HEK293T (cell line): ENCODE data around the gene ANO3.

Source experiments
- CTCF ChIA-PET: fragments of 350-600 bp; formaldehyde crosslinking; extraction: SDS; loops from one replicate; lab custom pipeline; 2021; ENCODE audit warnings: antibody characterized with exemption, inconsistent platforms; lab: Yijun Ruan, JAX
- POLR2A ChIA-PET: fragments of 350-600 bp; formaldehyde crosslinking; extraction: SDS; loops from one replicate; lab custom pipeline; 2020; ENCODE audit warnings: antibody characterized with exemption, inconsistent platforms; lab: Yijun Ruan, JAX
- DNase-seq: peaks from one replicate; pipeline ENCODE4 v3.0.0; 2012; ENCODE audit warnings: mixed read lengths; ENCODE audit errors: extremely low spot score
- ARNT ChIP-seq: fragments of 450-650 bp; IDR thresholded peaks from 2 replicates; pipeline ENCODE4 v1.6.1; 2017; ENCODE audit warnings: mild to moderate bottlenecking
- BHLHE40 ChIP-seq: fragments of 450-650 bp; IDR thresholded peaks from 2 replicates; pipeline ENCODE4 v1.6.1; 2016; ENCODE audit warnings: mild to moderate bottlenecking, moderate library complexity, borderline replicate concordance
- CTBP1 ChIP-seq: fragments of 450-650 bp; IDR thresholded peaks from 2 replicates; pipeline ENCODE4 v1.6.1; 2016; ENCODE audit warnings: borderline replicate concordance
- ELF4 ChIP-seq: fragments of 450-650 bp; IDR thresholded peaks from 2 replicates; pipeline ENCODE4 v1.6.1; 2017; ENCODE audit warnings: antibody characterized with exemption
- FOXA1 ChIP-seq: fragments of 450-650 bp; IDR thresholded peaks from 2 replicates; pipeline ENCODE4 v1.6.1; 2016; ENCODE audit warnings: mild to moderate bottlenecking
- FOXK2 ChIP-seq: fragments of 450-650 bp; IDR thresholded peaks from 2 replicates; pipeline ENCODE4 v1.6.1; 2016; ENCODE audit warnings: mild to moderate bottlenecking
- FOXM1 ChIP-seq: fragments of 450-650 bp; IDR thresholded peaks from 2 replicates; pipeline ENCODE4 v1.6.1; 2017; ENCODE audit warnings: mild to moderate bottlenecking, borderline replicate concordance
- HDGF ChIP-seq: fragments of 450-650 bp; IDR thresholded peaks from 2 replicates; pipeline ENCODE4 v1.6.1; 2017; ENCODE audit warnings: antibody characterized with exemption, borderline replicate concordance
- L3MBTL2 ChIP-seq: fragments of 450-650 bp; conservative IDR thresholded peaks from 2 replicates; pipeline ENCODE4 v1.6.1; 2016; ENCODE audit warnings: mild to moderate bottlenecking
- LEF1 ChIP-seq: fragments of 450-650 bp; IDR thresholded peaks from 2 replicates; pipeline ENCODE4 v1.6.1; 2017; ENCODE audit warnings: mild to moderate bottlenecking, borderline replicate concordance
- NFRKB ChIP-seq: fragments of 450-650 bp; IDR thresholded peaks from 2 replicates; pipeline ENCODE4 v1.6.1; 2016; ENCODE audit warnings: mild to moderate bottlenecking, moderate library complexity
- SP1 ChIP-seq: fragments of 450-650 bp; IDR thresholded peaks from 2 replicates; pipeline ENCODE4 v1.6.1; 2017
- SUZ12 ChIP-seq: fragments of 450-650 bp; IDR thresholded peaks from 2 replicates; pipeline ENCODE4 v1.6.1; 2016; ENCODE audit warnings: mild to moderate bottlenecking
- TARDBP ChIP-seq: fragments of 450-650 bp; IDR thresholded peaks from 2 replicates; pipeline ENCODE4 v1.6.1; 2016
- ZNF384 ChIP-seq: fragments of 450-650 bp; IDR thresholded peaks from 2 replicates; pipeline ENCODE4 v1.6.1; 2016
- TF ChIP-seq, protein P1 (sequence below): fragments of 450-650 bp; IDR thresholded peaks from 2 replicates; pipeline ENCODE4 v1.6.1; 2016

ANO3 gene

DNA sequence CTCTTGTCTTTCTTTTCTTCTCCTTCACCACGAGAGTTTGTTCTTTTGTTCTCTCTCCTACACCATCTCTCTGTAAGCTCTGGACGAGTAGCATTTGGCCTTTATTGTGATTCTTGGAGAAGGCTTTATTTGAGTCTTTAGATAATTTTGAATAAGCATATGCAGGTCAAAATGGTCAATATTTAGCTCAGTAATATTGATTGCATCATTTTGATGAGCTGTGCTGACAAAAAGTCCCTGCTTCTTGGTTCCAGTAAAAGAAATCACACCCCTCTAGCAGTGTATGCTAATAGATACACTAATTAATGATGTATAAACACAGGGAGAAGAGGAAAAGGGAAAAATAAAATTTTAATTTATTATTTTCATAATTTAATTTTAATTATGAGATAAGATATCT is 266.0 kb downstream of the ANO3 start:
- ChIA-PET CTCF (no interaction called here), POLR2A (no interaction called here)
- no peak for DNase-seq
- TF ChIP-seq L3MBTL2 (no peak), SP1 (no peak), TARDBP (no peak), HDGF (no peak), BHLHE40 (no peak), SUZ12 (no peak), ELF4 (no peak), FOXA1 (no peak), FOXM1 (no peak), ZNF384 (no peak), LEF1 (no peak), ARNT (no peak), NFRKB (no peak), FOXK2 (no peak), CTBP1 (no peak)
- TF ChIP-seq, protein P1, sequence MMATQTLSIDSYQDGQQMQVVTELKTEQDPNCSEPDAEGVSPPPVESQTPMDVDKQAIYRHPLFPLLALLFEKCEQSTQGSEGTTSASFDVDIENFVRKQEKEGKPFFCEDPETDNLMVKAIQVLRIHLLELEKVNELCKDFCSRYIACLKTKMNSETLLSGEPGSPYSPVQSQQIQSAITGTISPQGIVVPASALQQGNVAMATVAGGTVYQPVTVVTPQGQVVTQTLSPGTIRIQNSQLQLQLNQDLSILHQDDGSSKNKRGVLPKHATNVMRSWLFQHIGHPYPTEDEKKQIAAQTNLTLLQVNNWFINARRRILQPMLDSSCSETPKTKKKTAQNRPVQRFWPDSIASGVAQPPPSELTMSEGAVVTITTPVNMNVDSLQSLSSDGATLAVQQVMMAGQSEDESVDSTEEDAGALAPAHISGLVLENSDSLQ: no peak

DNA sequence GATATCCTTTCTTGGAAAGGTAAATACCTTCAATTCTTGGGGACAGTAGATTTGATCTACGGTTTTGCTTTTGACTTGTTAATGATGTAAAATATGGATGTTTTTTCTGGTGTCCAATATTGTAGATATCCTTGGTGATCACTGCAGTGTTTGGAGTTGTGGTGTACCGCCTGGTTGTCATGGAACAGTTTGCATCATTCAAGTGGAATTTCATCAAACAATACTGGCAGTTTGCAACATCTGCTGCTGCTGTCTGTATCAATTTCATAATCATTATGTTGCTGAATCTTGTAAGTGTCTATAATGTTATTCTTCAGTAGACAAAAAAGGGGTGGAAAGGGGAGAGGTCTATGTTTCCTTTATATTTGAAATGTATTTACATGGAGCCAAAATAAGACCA is 267.5 kb downstream of the ANO3 start:
- DNase-seq: no peak
- no peak for TF ChIP-seq ZNF384
- TF ChIP-seq SP1: no peak
- TF ChIP-seq LEF1: no peak
- no peak for TF ChIP-seq CTBP1
- CTCF ChIA-PET: no interaction called here
- POLR2A ChIA-PET: no interaction called here

DNA sequence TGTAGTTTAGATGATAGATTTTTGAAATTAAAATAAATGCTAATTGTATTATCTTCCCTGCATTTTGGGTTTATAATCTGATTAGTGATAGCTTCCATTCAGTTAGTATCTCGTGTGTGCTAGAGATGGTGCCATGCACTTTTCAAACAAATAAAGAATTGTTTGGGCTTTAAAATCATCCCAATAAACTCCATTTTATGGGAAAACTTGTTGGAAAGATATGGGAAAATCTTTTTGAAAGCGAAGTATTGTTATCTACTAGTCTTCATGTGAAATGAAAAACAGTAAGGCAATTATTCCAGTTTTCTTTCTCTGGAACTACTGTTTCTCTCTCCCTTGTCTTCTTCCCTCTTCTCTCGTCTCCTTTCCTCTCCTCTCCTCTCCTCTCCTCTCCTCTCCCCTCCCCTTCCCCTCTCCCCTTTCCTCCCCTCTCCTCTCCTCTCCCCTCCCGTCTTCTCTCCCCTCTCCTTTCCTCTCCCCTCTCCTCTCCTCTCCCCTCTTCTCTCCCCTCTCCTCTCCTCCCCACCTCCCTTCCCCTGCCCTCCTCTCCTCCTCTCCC is 268.0 kb downstream of the ANO3 start:
- no peak for DNase-seq
- TF ChIP-seq ARNT (no peak), ZNF384 (no peak), NFRKB (no peak), HDGF (no peak)
- POLR2A ChIA-PET: no interaction called here
- CTCF ChIA-PET: no interaction called here

DNA sequence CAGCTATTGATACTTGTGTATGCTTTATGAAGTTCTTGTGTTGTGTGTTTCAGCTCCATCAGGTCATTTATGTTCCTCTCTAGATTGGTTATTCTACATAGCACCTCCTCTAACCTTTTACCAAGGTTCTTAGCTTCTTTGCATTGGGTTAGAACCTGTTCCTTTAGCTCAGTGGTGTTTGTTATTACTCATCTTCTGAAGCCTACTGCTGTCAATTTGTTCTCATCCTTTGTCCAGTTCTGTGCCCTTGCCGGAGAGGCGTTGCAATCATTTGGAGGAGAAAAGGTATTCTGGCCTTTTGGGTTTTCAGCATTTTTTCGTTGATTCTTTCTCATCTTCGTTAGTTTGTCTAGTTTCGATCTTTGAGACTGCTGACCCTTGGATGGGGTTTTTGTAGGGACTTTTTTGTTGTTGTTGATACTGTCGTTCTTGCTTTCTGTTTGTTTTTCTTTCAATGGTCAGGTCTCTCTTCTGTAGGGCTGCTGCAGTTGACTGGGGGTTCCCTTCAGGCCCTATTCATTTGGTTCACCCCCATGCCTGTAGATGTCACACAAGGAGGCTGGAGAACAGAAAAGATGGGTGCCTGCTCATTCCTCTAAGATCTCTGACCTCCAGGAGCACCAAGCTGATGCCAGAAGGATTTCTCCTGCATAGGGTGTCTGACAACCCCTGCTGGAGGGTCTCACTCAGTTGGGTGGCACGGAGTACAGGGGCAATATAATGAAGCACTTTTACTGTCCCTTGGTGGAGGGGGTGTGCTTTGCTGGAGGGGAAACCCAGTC is 276.0 kb downstream of the ANO3 start:
- ChIA-PET CTCF (no interaction called here), POLR2A (no interaction called here)
- TF ChIP-seq FOXA1 (no peak), ZNF384 (no peak)
- DNase-seq: no peak

GRCh38 chr11:26608507-26609146 is 276.7 kb downstream of the ANO3 start:
- ChIA-PET POLR2A (no interaction called here), CTCF (no interaction called here)
- no peak for DNase-seq
- no peak for TF ChIP-seq SP1
- TF ChIP-seq FOXK2: no peak
- TF ChIP-seq ZNF384: no peak
- no peak for TF ChIP-seq FOXA1

DNA sequence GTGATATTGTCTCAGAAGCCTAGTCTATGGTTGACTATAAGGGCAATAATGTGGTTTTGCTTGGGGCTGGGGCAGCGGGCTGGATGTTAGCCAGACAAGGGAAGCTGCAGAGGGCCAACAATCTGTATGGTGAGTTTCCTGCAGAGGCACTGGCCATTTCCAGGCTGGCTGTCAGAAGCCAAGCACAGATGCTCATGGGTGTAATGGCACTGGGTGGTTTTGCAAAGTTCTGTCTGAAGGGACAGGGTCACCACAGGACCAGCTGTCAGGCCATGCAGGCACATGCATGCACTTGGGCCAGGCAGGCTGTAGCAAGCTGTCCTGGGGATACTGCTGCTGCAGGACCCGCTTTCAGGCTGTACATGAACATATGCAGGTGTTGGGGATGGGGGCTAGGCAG is 281.8 kb downstream of the ANO3 start:
- ChIA-PET CTCF (interaction anchor here (0.6 kb wide), 1 partner anchor 12 kb away, joined by 3 read pairs; no protein-coding TSS in a partner anchor), POLR2A (no interaction called here)
- TF ChIP-seq FOXA1 (no peak), ARNT (no peak), CTBP1 (no peak), ZNF384 (no peak), FOXM1 (no peak), BHLHE40 (no peak), L3MBTL2 (no peak), LEF1 (no peak), SUZ12 (no peak), HDGF (no peak), NFRKB (no peak), ELF4 (no peak), SP1 (no peak), FOXK2 (no peak), TARDBP (no peak)
- TF ChIP-seq, protein P1: no peak
- no peak for DNase-seq

DNA sequence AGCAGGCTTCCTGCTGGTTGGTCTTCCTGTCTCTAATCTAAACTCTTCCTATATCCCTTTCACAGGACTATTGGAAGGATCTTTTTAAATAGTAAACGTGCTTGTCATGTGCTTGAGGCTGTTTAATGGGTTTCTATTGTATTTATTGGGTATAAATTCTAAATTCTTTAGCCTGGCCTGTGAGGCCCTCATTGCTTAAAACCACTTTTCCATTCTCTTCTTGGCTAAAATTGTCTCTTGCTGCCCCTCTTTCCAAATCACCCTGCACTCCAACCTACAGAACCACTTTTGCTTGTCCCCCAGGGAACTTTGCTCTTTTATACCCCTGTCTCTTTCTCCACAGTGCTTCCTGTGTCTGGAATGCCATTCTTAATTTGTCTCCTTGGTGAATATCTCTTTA is 286.5 kb downstream of the ANO3 start:
- ChIA-PET CTCF (no interaction called here), POLR2A (no interaction called here)
- DNase-seq: no peak
- no peak for TF ChIP-seq L3MBTL2
- no peak for TF ChIP-seq SP1
- TF ChIP-seq LEF1: no peak
- TF ChIP-seq, protein P1: no peak
- no peak for TF ChIP-seq ELF4
- no peak for TF ChIP-seq TARDBP
- TF ChIP-seq CTBP1: no peak
- TF ChIP-seq BHLHE40: no peak
- TF ChIP-seq SUZ12: no peak
- no peak for TF ChIP-seq ZNF384
- TF ChIP-seq FOXM1: no peak
- no peak for TF ChIP-seq HDGF
- TF ChIP-seq FOXA1: no peak
- TF ChIP-seq ARNT: no peak
- no peak for TF ChIP-seq NFRKB
- no peak for TF ChIP-seq FOXK2
